Neural cell (in vitro differentiated cells): ENCODE measurements around the gene GADL1. TPM values are rescaled to one million over a fixed set of nuclear protein-coding genes. Genes with fewer than 3 reads are reported as not detected.

Experiments
- H2AFZ ChIP-seq: fragments of 200-600, 300-800 bp; sonication (generic), shearing (Covaris generic); 2 replicates; pipeline ENCODE4 v1.6.0; 2014; ENCODE audit warnings: low read depth, mild to moderate bottlenecking, antibody characterized with exemption, low read length, moderate library complexity
- H3F3A ChIP-seq: fragments of 200-600 bp; shearing (Covaris generic); 2 replicates; pipeline ENCODE4 v1.6.1; 2016; ENCODE audit warnings: mild to moderate bottlenecking, moderate library complexity, mixed read lengths, antibody characterized with exemption, low read length; ENCODE audit not compliant: insufficient read depth, poor library complexity, severe bottlenecking
- H3K27ac ChIP-seq: fragments of 200-600, 300-800 bp; sonication (generic), shearing (Covaris generic); 2 replicates; pipeline ENCODE4 v1.5.1; 2014; ENCODE audit warnings: mild to moderate bottlenecking, low read length, moderate library complexity
- H3K27me3 ChIP-seq: fragments of 300-800, 200-600 bp; sonication (generic), shearing (Covaris generic); 2 replicates; pipeline ENCODE4 v1.6.0; 2014; ENCODE audit warnings: mild to moderate bottlenecking, low read depth, low read length, moderate library complexity; ENCODE audit not compliant: insufficient read depth
- H3K36me3 ChIP-seq: fragments of 300-800, 200-600 bp; sonication (generic), shearing (Covaris generic); 2 replicates; pipeline ENCODE4 v1.5.1; 2014; ENCODE audit warnings: mild to moderate bottlenecking, antibody characterized with exemption, low read length, moderate library complexity; ENCODE audit not compliant: insufficient read depth
- H3K4me2 ChIP-seq: fragments of 300-800, 200-600 bp; sonication (generic), shearing (Covaris generic); 2 replicates; pipeline ENCODE4 v1.6.0; 2014; ENCODE audit warnings: mild to moderate bottlenecking, low read length
- H3K4me3 ChIP-seq: fragments of 300-800, 200-600 bp; sonication (generic), shearing (Covaris generic); 2 replicates; pipeline ENCODE4 v1.5.1; 2014; ENCODE audit warnings: mild to moderate bottlenecking, low read length, moderate library complexity
- H3K79me2 ChIP-seq: fragments of 200-600 bp; shearing (Covaris generic); replicated peaks from 2 replicates; pipeline ENCODE4 v1.6.0; 2014; ENCODE audit warnings: mild to moderate bottlenecking, low read length, moderate library complexity; ENCODE audit not compliant: insufficient read depth
- H3K9ac ChIP-seq: fragments of 300-800, 200-600 bp; sonication (generic), shearing (Covaris generic); 2 replicates; pipeline ENCODE4 v1.6.1; 2016; ENCODE audit warnings: mild to moderate bottlenecking, low read length, mixed read lengths
- H3K9me2 ChIP-seq: fragments of 200-600 bp; shearing (Covaris generic); 2 replicates; pipeline ENCODE4 v1.6.1; 2016; ENCODE audit warnings: mild to moderate bottlenecking, low read length, mixed read lengths; ENCODE audit not compliant: insufficient read depth
- H3K9me3 ChIP-seq: fragments of 200-600, 300-800 bp; sonication (generic), shearing (Covaris generic); 2 replicates; pipeline ENCODE4 v1.6.1; 2016; ENCODE audit warnings: mild to moderate bottlenecking, mixed run types, low read length, moderate library complexity, mixed read lengths
- H4K20me1 ChIP-seq: fragments of 200-600 bp; shearing (Covaris generic); 2 replicates; pipeline ENCODE4 v1.6.1; 2016; ENCODE audit warnings: mild to moderate bottlenecking, mixed run types; ENCODE audit not compliant: insufficient read depth
- EP300 ChIP-seq: fragments of 450-650 bp; conservative IDR thresholded peaks from 2 replicates; pipeline ENCODE4 v1.6.1; 2014; ENCODE audit warnings: antibody characterized with exemption, mild to moderate bottlenecking, moderate library complexity; ENCODE audit not compliant: poor library complexity, severe bottlenecking
- EZH2 ChIP-seq: fragments of 200-600, 300-800 bp; shearing (Covaris generic), sonication (generic); IDR thresholded peaks from 2 replicates; pipeline ENCODE4 v1.6.1; 2014; ENCODE audit warnings: antibody characterized with exemption, low read length, borderline replicate concordance, mild to moderate bottlenecking; ENCODE audit not compliant: insufficient read depth, poor library complexity, severe bottlenecking
- MXI1 ChIP-seq: fragments of 450-650 bp; conservative IDR thresholded peaks from 2 replicates; pipeline ENCODE4 v1.6.1; 2014; ENCODE audit warnings: antibody characterized with exemption, mild to moderate bottlenecking; ENCODE audit not compliant: poor library complexity, severe bottlenecking
- POLR2AphosphoS5 ChIP-seq: IDR thresholded peaks from 2 replicates; pipeline ENCODE4 v1.6.1; 2012
- RAD21 ChIP-seq: fragments of 450-650 bp; conservative IDR thresholded peaks from 2 replicates; pipeline ENCODE4 v1.6.1; 2014; ENCODE audit warnings: antibody characterized with exemption, mild to moderate bottlenecking, moderate library complexity
- SMC3 ChIP-seq: fragments of 450-650 bp; conservative IDR thresholded peaks from 2 replicates; pipeline ENCODE4 v1.6.1; 2014; ENCODE audit warnings: antibody characterized with exemption, mild to moderate bottlenecking, moderate library complexity; ENCODE audit not compliant: poor library complexity
- TAF1 ChIP-seq: IDR thresholded peaks from 2 replicates; pipeline ENCODE4 v1.6.1; 2012; ENCODE audit warnings: low read depth
- polyA plus RNA-seq: library from polyadenylated mRNA; depleted of rRNA; stranded (reverse); fragments of >200 nt; gene quantifications from 2 replicates; pipeline ENCODE4 v1.2.3, GENCODE V29; 2014
- TF ChIP-seq, protein P1 (sequence below): IDR thresholded peaks from 2 replicates; pipeline ENCODE4 v1.6.1; 2012; ENCODE audit warnings: borderline replicate concordance
- TF ChIP-seq, protein P2 (sequence below): fragments of 450-650 bp; IDR thresholded peaks from 2 replicates; pipeline ENCODE4 v1.5.1; 2014; ENCODE audit warnings: antibody characterized with exemption, mild to moderate bottlenecking, moderate library complexity; ENCODE audit not compliant: poor library complexity, severe bottlenecking

Gene GADL1
- polyA plus RNA-seq, 1 donor from 2014 or later = not detected

DNA sequence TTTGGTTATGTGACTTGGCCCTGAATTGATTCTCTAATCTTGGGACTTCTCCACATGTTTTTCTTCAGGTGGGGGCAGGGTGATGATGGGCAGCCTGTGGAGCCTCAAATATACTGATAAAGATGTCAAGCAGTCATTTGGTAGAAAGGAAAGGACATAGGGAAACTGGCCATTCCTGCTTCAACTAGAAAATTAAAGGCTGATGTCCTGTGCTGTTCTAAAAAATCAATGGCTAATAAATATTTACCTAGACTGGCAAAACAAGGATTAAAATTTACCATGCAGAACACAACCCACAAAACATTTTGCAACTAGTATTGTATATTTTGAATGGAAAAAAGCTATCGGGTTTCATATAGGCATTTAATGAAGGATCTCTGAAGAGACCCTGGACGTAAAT lies 133.7 kb downstream of the GADL1 start:
- Histone ChIP-seq H3K36me3 (no peaks in the 10 kb centered on the region), H3K27me3 (no peaks in the 10 kb centered on the region), H3K79me2 (no peaks in the 10 kb centered on the region), H3K4me2 (no peak overlapping the region), H3K9ac (no peak overlapping the region), H4K20me1 (no peaks in the 10 kb centered on the region), H3K4me3 (no peak overlapping the region), H2AFZ (no peak overlapping the region), H3K27ac (no peak overlapping the region), H3K9me3 (no peaks in the 10 kb centered on the region), H3F3A (no peaks in the 10 kb centered on the region), H3K9me2 (no peaks in the 10 kb centered on the region)
- TF ChIP-seq RAD21 (no peak), EP300 (no peak), TAF1 (no peak), SMC3 (no peak), MXI1 (no peak), POLR2AphosphoS5 (no peak), EZH2 (no peak)
- TF ChIP-seq, protein P1, sequence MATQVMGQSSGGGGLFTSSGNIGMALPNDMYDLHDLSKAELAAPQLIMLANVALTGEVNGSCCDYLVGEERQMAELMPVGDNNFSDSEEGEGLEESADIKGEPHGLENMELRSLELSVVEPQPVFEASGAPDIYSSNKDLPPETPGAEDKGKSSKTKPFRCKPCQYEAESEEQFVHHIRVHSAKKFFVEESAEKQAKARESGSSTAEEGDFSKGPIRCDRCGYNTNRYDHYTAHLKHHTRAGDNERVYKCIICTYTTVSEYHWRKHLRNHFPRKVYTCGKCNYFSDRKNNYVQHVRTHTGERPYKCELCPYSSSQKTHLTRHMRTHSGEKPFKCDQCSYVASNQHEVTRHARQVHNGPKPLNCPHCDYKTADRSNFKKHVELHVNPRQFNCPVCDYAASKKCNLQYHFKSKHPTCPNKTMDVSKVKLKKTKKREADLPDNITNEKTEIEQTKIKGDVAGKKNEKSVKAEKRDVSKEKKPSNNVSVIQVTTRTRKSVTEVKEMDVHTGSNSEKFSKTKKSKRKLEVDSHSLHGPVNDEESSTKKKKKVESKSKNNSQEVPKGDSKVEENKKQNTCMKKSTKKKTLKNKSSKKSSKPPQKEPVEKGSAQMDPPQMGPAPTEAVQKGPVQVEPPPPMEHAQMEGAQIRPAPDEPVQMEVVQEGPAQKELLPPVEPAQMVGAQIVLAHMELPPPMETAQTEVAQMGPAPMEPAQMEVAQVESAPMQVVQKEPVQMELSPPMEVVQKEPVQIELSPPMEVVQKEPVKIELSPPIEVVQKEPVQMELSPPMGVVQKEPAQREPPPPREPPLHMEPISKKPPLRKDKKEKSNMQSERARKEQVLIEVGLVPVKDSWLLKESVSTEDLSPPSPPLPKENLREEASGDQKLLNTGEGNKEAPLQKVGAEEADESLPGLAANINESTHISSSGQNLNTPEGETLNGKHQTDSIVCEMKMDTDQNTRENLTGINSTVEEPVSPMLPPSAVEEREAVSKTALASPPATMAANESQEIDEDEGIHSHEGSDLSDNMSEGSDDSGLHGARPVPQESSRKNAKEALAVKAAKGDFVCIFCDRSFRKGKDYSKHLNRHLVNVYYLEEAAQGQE = no peak
- TF ChIP-seq, protein P2, sequence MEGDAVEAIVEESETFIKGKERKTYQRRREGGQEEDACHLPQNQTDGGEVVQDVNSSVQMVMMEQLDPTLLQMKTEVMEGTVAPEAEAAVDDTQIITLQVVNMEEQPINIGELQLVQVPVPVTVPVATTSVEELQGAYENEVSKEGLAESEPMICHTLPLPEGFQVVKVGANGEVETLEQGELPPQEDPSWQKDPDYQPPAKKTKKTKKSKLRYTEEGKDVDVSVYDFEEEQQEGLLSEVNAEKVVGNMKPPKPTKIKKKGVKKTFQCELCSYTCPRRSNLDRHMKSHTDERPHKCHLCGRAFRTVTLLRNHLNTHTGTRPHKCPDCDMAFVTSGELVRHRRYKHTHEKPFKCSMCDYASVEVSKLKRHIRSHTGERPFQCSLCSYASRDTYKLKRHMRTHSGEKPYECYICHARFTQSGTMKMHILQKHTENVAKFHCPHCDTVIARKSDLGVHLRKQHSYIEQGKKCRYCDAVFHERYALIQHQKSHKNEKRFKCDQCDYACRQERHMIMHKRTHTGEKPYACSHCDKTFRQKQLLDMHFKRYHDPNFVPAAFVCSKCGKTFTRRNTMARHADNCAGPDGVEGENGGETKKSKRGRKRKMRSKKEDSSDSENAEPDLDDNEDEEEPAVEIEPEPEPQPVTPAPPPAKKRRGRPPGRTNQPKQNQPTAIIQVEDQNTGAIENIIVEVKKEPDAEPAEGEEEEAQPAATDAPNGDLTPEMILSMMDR = no peak

DNA sequence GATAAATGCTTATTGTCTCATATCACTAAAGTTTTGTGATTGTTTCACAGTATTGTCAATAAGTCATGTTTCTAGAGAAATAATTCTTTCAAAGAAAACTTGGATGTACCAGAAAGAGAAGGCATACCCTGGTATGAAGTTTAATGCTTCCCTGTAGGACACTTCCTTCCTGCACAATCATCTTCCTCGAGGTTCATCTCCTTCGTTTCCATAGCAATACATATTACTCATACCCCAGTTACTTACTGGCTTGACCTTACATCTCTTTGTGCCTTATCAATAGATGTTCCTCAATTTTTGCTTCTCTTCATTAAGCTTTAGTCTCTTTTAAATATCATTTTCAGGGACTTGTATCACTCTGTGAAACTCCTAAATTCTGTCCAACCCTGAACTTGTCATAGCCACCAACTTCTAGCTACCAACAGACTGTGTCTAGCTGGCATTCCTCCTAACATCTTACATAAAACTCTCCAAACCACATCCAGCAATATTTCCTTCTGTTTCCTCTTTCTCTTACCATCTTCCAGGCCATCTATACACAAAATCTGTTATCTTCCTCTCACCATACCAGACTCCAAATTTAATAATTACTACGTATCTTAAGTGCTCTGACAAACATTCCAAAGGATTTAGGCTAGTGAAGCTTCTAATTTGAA lies 134.3 kb downstream of the GADL1 start:
- no peaks in the 10 kb centered on the region for H3F3A ChIP-seq
- H3K9ac ChIP-seq = no peak overlapping the region
- no peaks in the 10 kb centered on the region for H4K20me1 ChIP-seq
- H3K9me3 ChIP-seq = no peaks in the 10 kb centered on the region
- H3K36me3 ChIP-seq = no peaks in the 10 kb centered on the region
- H3K4me2 ChIP-seq = no peak overlapping the region
- H3K79me2 ChIP-seq = no peaks in the 10 kb centered on the region
- H3K4me3 ChIP-seq = no peak overlapping the region
- TF ChIP-seq MXI1 (no peak), SMC3 (no peak), RAD21 (no peak), EP300 (no peak), EZH2 (no peak), POLR2AphosphoS5 (no peak), TAF1 (no peak)
- TF ChIP-seq, protein P2 = no peak
- TF ChIP-seq, protein P1 = no peak
- no peaks in the 10 kb centered on the region for H3K27me3 ChIP-seq
- H2AFZ ChIP-seq = no peak overlapping the region
- no peak overlapping the region for H3K27ac ChIP-seq
- H3K9me2 ChIP-seq = no peaks in the 10 kb centered on the region
